Astrocyte (in vitro differentiated cells and primary cell): ENCODE data around the gene P3H3. TPM values are rescaled to one million over a fixed set of nuclear protein-coding genes. Genes with fewer than 3 reads are reported as not detected.

Experiments used
- DNase-seq: peaks from one replicate; pipeline ENCODE4 v3.0.0-alpha.2; 2010; ENCODE audit warnings: low read depth
- FAIRE-seq: peaks from 2 replicates; lab custom pipeline; 2011; peaks lifted over from hg19 to GRCh38; lab: Jason Lieb, UNC
- H2AFZ ChIP-seq: 2 replicates; pipeline ENCODE4 v1.6.0; 2012; ENCODE audit warnings: low read depth, low read length, inconsistent platforms
- H3K27ac ChIP-seq: 2 replicates; pipeline ENCODE4 v1.5.1; 2011; ENCODE audit warnings: low read depth, low read length, inconsistent platforms
- H3K27me3 ChIP-seq: 2 replicates; pipeline ENCODE4 v1.6.0; 2011; ENCODE audit warnings: low read length, inconsistent platforms; ENCODE audit not compliant: insufficient read depth
- H3K36me3 ChIP-seq: 2 replicates; pipeline ENCODE4 v1.5.1; 2011; ENCODE audit warnings: low read length, inconsistent platforms; ENCODE audit not compliant: insufficient read depth
- H3K4me1 ChIP-seq: 2 replicates; pipeline ENCODE4 v1.5.1; 2011; ENCODE audit warnings: low read length, inconsistent platforms; ENCODE audit not compliant: insufficient read depth
- H3K4me2 ChIP-seq: 2 replicates; pipeline ENCODE4 v1.6.0; 2012; ENCODE audit warnings: low read length, inconsistent platforms
- H3K4me3 ChIP-seq: 2 replicates; pipeline ENCODE4 v1.5.1; 2011; ENCODE audit warnings: low read depth, mild to moderate bottlenecking, low read length, inconsistent platforms; ENCODE audit not compliant: insufficient read depth
- H3K79me2 ChIP-seq: 2 replicates; pipeline ENCODE4 v1.6.0; 2012; ENCODE audit warnings: mild to moderate bottlenecking, low read length, inconsistent platforms; ENCODE audit not compliant: insufficient read depth
- H3K9ac ChIP-seq: 2 replicates; pipeline ENCODE4 v1.6.0; 2012; ENCODE audit warnings: mild to moderate bottlenecking, low read length, inconsistent platforms
- H3K9me3 ChIP-seq: 2 replicates; pipeline ENCODE4 v1.5.1; 2012; ENCODE audit warnings: low read depth, mild to moderate bottlenecking, low read length, inconsistent platforms; ENCODE audit not compliant: insufficient read depth
- H4K20me1 ChIP-seq: 2 replicates; pipeline ENCODE4 v1.6.0; 2012; ENCODE audit warnings: low read length, inconsistent platforms; ENCODE audit not compliant: insufficient read depth
- H3K27ac Mint-ChIP-seq: one replicate; pipeline ENCODE4 v1.8.0; 2021; ENCODE audit warnings: mild to moderate bottlenecking, mixed read lengths; ENCODE audit not compliant: unreplicated experiment
- H3K27me3 Mint-ChIP-seq: one replicate; pipeline ENCODE4 v1.8.0; 2021; ENCODE audit warnings: low read depth, mixed read lengths; ENCODE audit not compliant: unreplicated experiment
- H3K36me3 Mint-ChIP-seq: one replicate; pipeline ENCODE4 v1.8.0; 2021; ENCODE audit warnings: low read depth, mixed read lengths; ENCODE audit not compliant: unreplicated experiment
- H3K4me1 Mint-ChIP-seq: one replicate; pipeline ENCODE4 v1.8.0; 2021; ENCODE audit warnings: low read depth, mixed read lengths; ENCODE audit not compliant: unreplicated experiment
- H3K4me3 Mint-ChIP-seq: one replicate; pipeline ENCODE4 v1.8.0; 2021; ENCODE audit warnings: mild to moderate bottlenecking, moderate library complexity, mixed read lengths; ENCODE audit not compliant: unreplicated experiment
- H3K9me3 Mint-ChIP-seq: one replicate; pipeline ENCODE4 v1.8.0; 2021; ENCODE audit warnings: mild to moderate bottlenecking, mixed read lengths; ENCODE audit not compliant: unreplicated experiment
- EZH2 ChIP-seq: IDR thresholded peaks from 2 replicates; pipeline ENCODE4 v1.6.1; 2012; ENCODE audit warnings: mild to moderate bottlenecking, low read length, inconsistent platforms; ENCODE audit not compliant: insufficient read depth
- total RNA-seq: library from RNA; stranded (reverse); gene quantifications from 2 replicates; pipeline ENCODE4 v1.2.1, GENCODE V29; 2021
- TF ChIP-seq, protein P1 (sequence below): IDR thresholded peaks from 2 replicates; pipeline ENCODE4 v1.5.1; 2011; ENCODE audit warnings: low read depth, mild to moderate bottlenecking, inconsistent platforms, low read length, moderate library complexity; ENCODE audit not compliant: insufficient read depth

P3H3 gene
- total RNA-seq, 1 donor from 2014 or later, result 101 TPM

GRCh38 chr12:6796576-6796975 is 31.6 kb upstream of the P3H3 start:
- Histone ChIP-seq H3K27ac (no peak overlapping the region), H3K9ac (no peak overlapping the region), H3K4me1 (peaks cover 9% of the 10 kb centered on the region), H3K36me3 (no peaks in the 10 kb centered on the region), H3K4me2 (no peak overlapping the region), H4K20me1 (no peaks in the 10 kb centered on the region), H3K79me2 (no peaks in the 10 kb centered on the region), H2AFZ (no peak overlapping the region), H3K4me3 (no peak overlapping the region), H3K9me3 (no peaks in the 10 kb centered on the region), H3K27me3 (peaks cover 6% of the 10 kb centered on the region)
- H3K27me3 Mint-ChIP-seq, result peaks cover 52% of the 10 kb centered on the region
- no peaks in the 10 kb centered on the region for H3K9me3 Mint-ChIP-seq
- no peak overlapping the region for H3K4me3 Mint-ChIP-seq
- peaks cover 11% of the 10 kb centered on the region for H3K4me1 Mint-ChIP-seq
- peak overlapping the region; percentile 63 for H3K27ac Mint-ChIP-seq
- no peak for FAIRE-seq
- no peak for DNase-seq
- TF ChIP-seq, protein P1, sequence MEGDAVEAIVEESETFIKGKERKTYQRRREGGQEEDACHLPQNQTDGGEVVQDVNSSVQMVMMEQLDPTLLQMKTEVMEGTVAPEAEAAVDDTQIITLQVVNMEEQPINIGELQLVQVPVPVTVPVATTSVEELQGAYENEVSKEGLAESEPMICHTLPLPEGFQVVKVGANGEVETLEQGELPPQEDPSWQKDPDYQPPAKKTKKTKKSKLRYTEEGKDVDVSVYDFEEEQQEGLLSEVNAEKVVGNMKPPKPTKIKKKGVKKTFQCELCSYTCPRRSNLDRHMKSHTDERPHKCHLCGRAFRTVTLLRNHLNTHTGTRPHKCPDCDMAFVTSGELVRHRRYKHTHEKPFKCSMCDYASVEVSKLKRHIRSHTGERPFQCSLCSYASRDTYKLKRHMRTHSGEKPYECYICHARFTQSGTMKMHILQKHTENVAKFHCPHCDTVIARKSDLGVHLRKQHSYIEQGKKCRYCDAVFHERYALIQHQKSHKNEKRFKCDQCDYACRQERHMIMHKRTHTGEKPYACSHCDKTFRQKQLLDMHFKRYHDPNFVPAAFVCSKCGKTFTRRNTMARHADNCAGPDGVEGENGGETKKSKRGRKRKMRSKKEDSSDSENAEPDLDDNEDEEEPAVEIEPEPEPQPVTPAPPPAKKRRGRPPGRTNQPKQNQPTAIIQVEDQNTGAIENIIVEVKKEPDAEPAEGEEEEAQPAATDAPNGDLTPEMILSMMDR, result no peak
- TF ChIP-seq EZH2, result no peak
- H3K36me3 Mint-ChIP-seq, result peaks cover 3% of the 10 kb centered on the region

DNA sequence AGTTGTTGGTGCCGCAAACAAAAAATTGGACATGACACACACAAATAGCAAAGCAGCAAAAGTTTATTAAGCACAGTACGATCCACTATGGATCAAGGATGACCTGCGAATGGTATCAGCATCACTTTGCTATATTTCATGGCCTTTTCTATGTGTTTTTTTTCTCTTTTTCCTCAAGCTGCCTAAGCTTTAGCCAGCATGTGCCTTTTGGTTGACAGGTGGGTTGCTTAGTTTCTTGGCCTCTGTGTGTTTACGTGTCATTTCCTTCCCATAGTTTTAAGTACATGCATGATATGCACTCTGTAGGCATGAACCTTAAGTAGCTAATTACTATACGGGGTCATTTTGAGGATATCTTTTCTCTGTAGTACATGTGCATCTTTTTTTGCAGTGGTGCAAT is 29.1 kb upstream of the P3H3 start:
- peaks cover 33% of the 10 kb centered on the region for H3K27me3 Mint-ChIP-seq
- DNase-seq, result no peak
- H3K27me3 ChIP-seq, result peaks cover 6% of the 10 kb centered on the region

DNA sequence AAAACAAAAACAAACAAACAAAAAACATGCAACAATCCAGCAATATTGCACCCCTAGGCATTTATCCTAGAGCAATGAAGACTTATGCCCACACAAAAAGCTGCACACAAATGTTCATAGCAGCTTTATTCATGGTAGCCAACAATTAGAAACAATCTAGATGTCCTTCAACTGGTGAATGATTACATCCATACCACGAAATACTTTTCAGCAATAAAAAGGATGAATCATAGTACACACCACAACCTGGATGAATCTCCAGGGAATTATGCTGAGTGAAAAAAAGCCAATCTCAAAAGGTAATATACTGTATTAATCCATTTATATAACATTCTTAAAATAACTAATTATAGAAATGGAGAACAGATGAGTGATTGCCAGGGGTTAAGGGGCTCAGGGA is 21.0 kb upstream of the P3H3 start:
- Histone ChIP-seq H3K27ac (no peak overlapping the region), H3K27me3 (peaks cover 2% of the 10 kb centered on the region), H3K9me3 (no peaks in the 10 kb centered on the region), H3K79me2 (no peaks in the 10 kb centered on the region), H3K4me1 (no peaks in the 10 kb centered on the region), H4K20me1 (no peaks in the 10 kb centered on the region), H3K4me3 (no peak overlapping the region), H3K4me2 (no peak overlapping the region), H2AFZ (no peak overlapping the region), H3K9ac (no peak overlapping the region), H3K36me3 (no peaks in the 10 kb centered on the region)
- no peaks in the 10 kb centered on the region for H3K36me3 Mint-ChIP-seq
- peaks cover 5% of the 10 kb centered on the region for H3K9me3 Mint-ChIP-seq
- FAIRE-seq (no peak), DNase-seq (no peak)
- H3K27ac Mint-ChIP-seq, result no peak overlapping the region
- TF ChIP-seq, protein P1, result no peak
- TF ChIP-seq EZH2, result no peak
- H3K4me1 Mint-ChIP-seq, result peaks cover 9% of the 10 kb centered on the region
- H3K27me3 Mint-ChIP-seq, result no peaks in the 10 kb centered on the region
- no peak overlapping the region for H3K4me3 Mint-ChIP-seq

More for the DNA sequence above, 29.1 kb upstream of the P3H3 start:
- Mint-ChIP-seq H3K4me1 (no peaks in the 10 kb centered on the region), H3K27ac (no peak overlapping the region), H3K36me3 (peaks cover 3% of the 10 kb centered on the region), H3K9me3 (peaks cover 1% of the 10 kb centered on the region), H3K4me3 (no peak overlapping the region)
- Histone ChIP-seq H3K4me3 (no peak overlapping the region), H2AFZ (no peak overlapping the region), H4K20me1 (no peaks in the 10 kb centered on the region), H3K36me3 (no peaks in the 10 kb centered on the region), H3K4me1 (no peaks in the 10 kb centered on the region), H3K9me3 (no peaks in the 10 kb centered on the region), H3K27ac (no peak overlapping the region), H3K4me2 (no peak overlapping the region), H3K79me2 (no peaks in the 10 kb centered on the region), H3K9ac (no peak overlapping the region)
- no peak for FAIRE-seq
- TF ChIP-seq, protein P1, result no peak
- TF ChIP-seq EZH2, result no peak
